MM.1S (cell line): ENCODE data around the gene FGD4.

ENCODE experiments used
- DNase-seq: peaks from one replicate; pipeline ENCODE4 v3.0.0-alpha.2; 2015
- H2AFZ ChIP-seq: fragments of 300-600 bp; sonication (generic); 2 replicates; pipeline ENCODE4 v1.6.0; 2016; ENCODE audit warnings: antibody characterized with exemption, low read length
- H3F3A ChIP-seq: fragments of 300-600 bp; sonication (generic); 2 replicates; pipeline ENCODE4 v1.6.1; 2016; ENCODE audit warnings: mild to moderate bottlenecking, antibody characterized with exemption, low read length, moderate library complexity, mixed read lengths; ENCODE audit not compliant: insufficient read depth
- H3K27ac ChIP-seq: fragments of 300-600 bp; sonication (generic); 2 replicates; pipeline ENCODE4 v1.5.1; 2016; ENCODE audit warnings: mild to moderate bottlenecking, low read length
- H3K27me3 ChIP-seq: fragments of 300-600 bp; sonication (generic); replicated peaks from 2 replicates; pipeline ENCODE4 v1.6.0; 2016; ENCODE audit warnings: low read length; ENCODE audit not compliant: insufficient read depth
- H3K36me3 ChIP-seq: fragments of 300-600 bp; sonication (generic); replicated peaks from 2 replicates; pipeline ENCODE4 v1.6.1; 2016; ENCODE audit warnings: mild to moderate bottlenecking, low read length, mixed read lengths; ENCODE audit not compliant: insufficient read depth
- H3K4me1 ChIP-seq: fragments of 300-600 bp; sonication (generic); 2 replicates; pipeline ENCODE4 v1.6.1; 2016; ENCODE audit warnings: low read length, mixed read lengths
- H3K4me2 ChIP-seq: fragments of 300-600 bp; sonication (generic); 2 replicates; pipeline ENCODE4 v1.6.0; 2016; ENCODE audit warnings: low read depth, low read length
- H3K4me3 ChIP-seq: fragments of 300-600 bp; sonication (generic); 2 replicates; pipeline ENCODE4 v1.5.1; 2016; ENCODE audit warnings: low read length, mixed read lengths
- H3K79me2 ChIP-seq: fragments of 300-600 bp; sonication (generic); 2 replicates; pipeline ENCODE4 v1.6.1; 2016; ENCODE audit warnings: mixed run types, low read length, mixed read lengths
- H3K9ac ChIP-seq: fragments of 300-600 bp; sonication (generic); 2 replicates; pipeline ENCODE4 v1.6.1; 2016; ENCODE audit warnings: low read length, mixed read lengths
- H3K9me2 ChIP-seq: fragments of 300-600 bp; sonication (generic); replicated peaks from 2 replicates; pipeline ENCODE4 v1.6.1; 2016; ENCODE audit warnings: mild to moderate bottlenecking, low read length, mixed read lengths; ENCODE audit not compliant: insufficient read depth
- H3K9me3 ChIP-seq: fragments of 300-600 bp; sonication (generic); replicated peaks from 2 replicates; pipeline ENCODE4 v1.6.1; 2016; ENCODE audit warnings: mild to moderate bottlenecking, low read length, mixed read lengths; ENCODE audit not compliant: insufficient read depth
- H4K20me1 ChIP-seq: fragments of 300-600 bp; sonication (generic); 2 replicates; pipeline ENCODE4 v1.6.1; 2016; ENCODE audit warnings: mild to moderate bottlenecking, low read length, moderate library complexity, mixed read lengths; ENCODE audit not compliant: insufficient read depth
- EZH2 ChIP-seq: fragments of 300-600 bp; sonication (generic); optimal IDR thresholded peaks from 2 replicates; pipeline ENCODE3; 2017; ENCODE audit warnings: low read depth, mild to moderate bottlenecking, antibody characterized with exemption, low read length, mixed read lengths
- EZH2phosphoT487 ChIP-seq: fragments of 300-600 bp; sonication (generic); IDR thresholded peaks from 2 replicates; pipeline ENCODE4 v1.6.1; 2018; ENCODE audit warnings: antibody characterized with exemption, low read length
- TF ChIP-seq, protein P1 (sequence below): fragments of 300-600 bp; sonication (generic); IDR thresholded peaks from 2 replicates; pipeline ENCODE4 v1.5.1; 2016; ENCODE audit warnings: antibody characterized with exemption, low read length, mixed read lengths

Gene FGD4

GRCh38 chr12:32512910-32513309, 113.6 kb downstream of the FGD4 start:
- TF ChIP-seq, protein P1, sequence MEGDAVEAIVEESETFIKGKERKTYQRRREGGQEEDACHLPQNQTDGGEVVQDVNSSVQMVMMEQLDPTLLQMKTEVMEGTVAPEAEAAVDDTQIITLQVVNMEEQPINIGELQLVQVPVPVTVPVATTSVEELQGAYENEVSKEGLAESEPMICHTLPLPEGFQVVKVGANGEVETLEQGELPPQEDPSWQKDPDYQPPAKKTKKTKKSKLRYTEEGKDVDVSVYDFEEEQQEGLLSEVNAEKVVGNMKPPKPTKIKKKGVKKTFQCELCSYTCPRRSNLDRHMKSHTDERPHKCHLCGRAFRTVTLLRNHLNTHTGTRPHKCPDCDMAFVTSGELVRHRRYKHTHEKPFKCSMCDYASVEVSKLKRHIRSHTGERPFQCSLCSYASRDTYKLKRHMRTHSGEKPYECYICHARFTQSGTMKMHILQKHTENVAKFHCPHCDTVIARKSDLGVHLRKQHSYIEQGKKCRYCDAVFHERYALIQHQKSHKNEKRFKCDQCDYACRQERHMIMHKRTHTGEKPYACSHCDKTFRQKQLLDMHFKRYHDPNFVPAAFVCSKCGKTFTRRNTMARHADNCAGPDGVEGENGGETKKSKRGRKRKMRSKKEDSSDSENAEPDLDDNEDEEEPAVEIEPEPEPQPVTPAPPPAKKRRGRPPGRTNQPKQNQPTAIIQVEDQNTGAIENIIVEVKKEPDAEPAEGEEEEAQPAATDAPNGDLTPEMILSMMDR, result no peak
- TF ChIP-seq EZH2phosphoT487 (no peak), EZH2 (no peak)

DNA sequence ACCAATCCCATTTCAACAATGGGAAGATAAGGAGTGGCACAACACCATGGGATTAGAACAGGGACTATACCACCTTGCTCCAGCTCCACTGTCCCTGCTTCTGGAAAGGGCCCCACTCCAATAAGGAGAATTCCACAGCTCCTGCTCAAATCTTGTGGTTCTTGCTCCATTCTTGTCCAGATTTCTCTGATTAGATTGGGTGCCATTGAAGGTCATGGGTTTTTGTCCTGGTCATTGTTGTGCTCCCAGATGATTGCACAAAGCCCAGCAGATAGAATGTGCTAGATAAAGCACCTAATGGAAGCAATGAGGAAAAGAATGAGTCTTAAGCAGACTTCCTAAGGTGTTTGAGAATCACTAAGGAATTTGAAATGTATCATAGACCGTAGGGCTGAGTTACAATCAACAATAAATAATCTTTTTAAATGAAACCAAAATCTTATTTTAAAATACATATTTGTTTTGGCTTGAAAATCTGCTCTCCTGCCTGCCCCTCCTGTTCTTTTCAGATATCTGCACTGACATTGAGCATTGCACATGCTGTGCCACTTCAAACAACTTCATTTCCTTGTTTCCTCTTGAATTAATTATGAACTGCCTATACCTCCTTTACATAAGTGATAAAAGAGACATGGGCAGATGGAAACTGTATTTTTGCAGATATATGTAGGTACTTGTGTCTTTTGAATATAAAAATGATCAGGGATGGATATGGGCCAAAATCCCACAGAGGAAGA, 115.9 kb downstream of the FGD4 start:
- H3K79me2 ChIP-seq, result no peaks in the 10 kb centered on the region
- no peak overlapping the region for H3K4me3 ChIP-seq
- no peaks in the 10 kb centered on the region for H3K27me3 ChIP-seq
- no peak for DNase-seq
- H3K9me3 ChIP-seq, result no peaks in the 10 kb centered on the region
- H2AFZ ChIP-seq, result no peak overlapping the region
- no peaks in the 10 kb centered on the region for H4K20me1 ChIP-seq
- H3K4me1 ChIP-seq, result peaks cover 23% of the 10 kb centered on the region
- no peaks in the 10 kb centered on the region for H3K36me3 ChIP-seq
- peaks cover 5% of the 10 kb centered on the region; the same call in 1 of the 2 replicates for H3F3A ChIP-seq
- no peaks in the 10 kb centered on the region for H3K9me2 ChIP-seq
- TF ChIP-seq, protein P1, result no peak
- TF ChIP-seq EZH2, result no peak
- H3K27ac ChIP-seq, result no peak overlapping the region
- no peak overlapping the region for H3K4me2 ChIP-seq
- H3K9ac ChIP-seq, result no peak overlapping the region

More at GRCh38 chr12:32512910-32513309, 113.6 kb downstream of the FGD4 start:
- H2AFZ ChIP-seq, result no peak overlapping the region
- no peaks in the 10 kb centered on the region for H3K36me3 ChIP-seq
- no peak overlapping the region for H3K4me2 ChIP-seq
- H3K27me3 ChIP-seq, result no peaks in the 10 kb centered on the region
- no peaks in the 10 kb centered on the region for H3K9me3 ChIP-seq
- H3K27ac ChIP-seq, result peak overlapping the region; percentile 58; the same call in 1 of the 2 replicates
- no peaks in the 10 kb centered on the region for H4K20me1 ChIP-seq
- peaks cover 5% of the 10 kb centered on the region; the same call in 1 of the 2 replicates for H3F3A ChIP-seq
- no peak overlapping the region for H3K4me3 ChIP-seq
- no peak overlapping the region for H3K9ac ChIP-seq
- no peaks in the 10 kb centered on the region for H3K79me2 ChIP-seq
- DNase-seq, result no peak
- H3K4me1 ChIP-seq, result peaks cover 23% of the 10 kb centered on the region
- no peaks in the 10 kb centered on the region for H3K9me2 ChIP-seq

GRCh38 chr12:32516230-32516629, 116.9 kb downstream of the FGD4 start:
- Histone ChIP-seq H4K20me1 (no peaks in the 10 kb centered on the region), H3K9me2 (no peaks in the 10 kb centered on the region), H3K9me3 (no peaks in the 10 kb centered on the region), H3K36me3 (no peaks in the 10 kb centered on the region), H3F3A (peaks cover 5% of the 10 kb centered on the region; the same call in 1 of the 2 replicates), H3K27me3 (no peaks in the 10 kb centered on the region), H3K4me2 (no peak overlapping the region), H3K4me3 (no peak overlapping the region), H3K79me2 (no peaks in the 10 kb centered on the region), H3K27ac (no peak overlapping the region), H3K9ac (no peak overlapping the region), H3K4me1 (peaks cover 30% of the 10 kb centered on the region), H2AFZ (no peak overlapping the region)
- DNase-seq, result no peak
- TF ChIP-seq, protein P1, result no peak
- no peak for TF ChIP-seq EZH2phosphoT487
- TF ChIP-seq EZH2, result no peak
